K562 (cell line): ENCODE results near the gene ATAD2B. TPM values are rescaled to one million over a fixed set of nuclear protein-coding genes. Genes with fewer than 3 reads are reported as not detected.

Experiments used
- ATAC-seq: fragments of 200-7000 bp; cut with Tn5 transposase; 3 replicates; pipeline ENCODE4 v1.9.1; 2020; ENCODE audit warnings: moderate library complexity
- BruUV-seq: library from RNA; stranded (reverse); fragments of 400-500 nt; replicated peaks from 2 replicates; lab custom pipeline; 2021; lab: Mats Ljungman, UMichigan
- CTCF ChIA-PET: fragments of 300-600 bp; formaldehyde crosslinking; extraction: SDS; loops from one replicate; lab custom pipeline; 2021; ENCODE audit warnings: low intra/inter-chr PET ratio; lab: Yijun Ruan, JAX
- POLR2A ChIA-PET: fragments of 300-600, 350-650 bp; sonication (Branson Sonifier 250); formaldehyde crosslinking; extraction: SDS; loops from one replicate; lab custom pipeline; 2021; ENCODE audit warnings: antibody characterized with exemption, inconsistent platforms; lab: Yijun Ruan, JAX
- DNase-seq, 4 experiments: peaks; one replicate each; pipeline versions ENCODE4 v3.0.0 to v3.0.0-alpha.2; 2011 to 2018; ENCODE audit warnings: low spot score in 3 of 4, mixed read lengths in 3 of 4; ENCODE audit errors: extremely low read depth in 1 of 4
- FAIRE-seq: peaks from 2 replicates; lab custom pipeline; 2011; peaks lifted over from hg19 to GRCh38; lab: Jason Lieb, UNC
- H2AFZ ChIP-seq: 2 replicates; pipeline ENCODE4 v1.6.0; 2011; ENCODE audit warnings: low read depth, low read length, control low read depth, inconsistent platforms
- H3K27ac ChIP-seq: fragments of 200-600 bp; 3 replicates; pipeline ENCODE4 v1.8.0; 2011; ENCODE audit warnings: low read depth, mild to moderate bottlenecking, control low read depth, inconsistent platforms, low read length, moderate library complexity, mixed read lengths; ENCODE audit errors: extremely low read depth
- H3K27me3 ChIP-seq, 2 experiments: fragments of 300-600 bp in 1 of 2; 2 replicates in 1 of 2; 3 replicates in 1 of 2; pipeline versions ENCODE4 v1.6.0 to v1.8.0; 2011; ENCODE audit warnings: inconsistent platforms in 2 of 2, low read length in 2 of 2, mild to moderate bottlenecking in 1 of 2, mixed read lengths in 1 of 2, moderate library complexity in 1 of 2; ENCODE audit not compliant: control insufficient read depth in 2 of 2, insufficient read depth in 2 of 2
- H3K36me3 ChIP-seq: fragments of 300-600 bp; 3 replicates; pipeline ENCODE4 v1.8.0; 2011; ENCODE audit warnings: mild to moderate bottlenecking, low read length, inconsistent platforms; ENCODE audit not compliant: control insufficient read depth, insufficient read depth
- H3K4me1 ChIP-seq, 2 experiments: fragments of 200-600 bp in 1 of 2; replicated peaks in 1 of 2; 2 replicates in 1 of 2; 3 replicates in 1 of 2; pipeline versions ENCODE4 v1.5.1 to v1.8.0; 2011; ENCODE audit warnings: inconsistent platforms in 2 of 2, low read length in 2 of 2, mild to moderate bottlenecking in 1 of 2, mixed read lengths in 1 of 2, moderate library complexity in 1 of 2; ENCODE audit not compliant: control insufficient read depth in 2 of 2, insufficient read depth in 2 of 2
- H3K4me2 ChIP-seq: 2 replicates; pipeline ENCODE4 v1.6.1; 2011; ENCODE audit warnings: low read length, control low read depth, inconsistent platforms, mixed read lengths; ENCODE audit not compliant: insufficient read depth
- H3K4me3 ChIP-seq: fragments of 200-600 bp; sonication (generic), shearing (Covaris generic); 2 replicates; pipeline ENCODE4 v1.5.1; 2016; ENCODE audit warnings: control low read depth, inconsistent platforms
- H3K79me2 ChIP-seq: fragments of 200-600 bp; 3 replicates; pipeline ENCODE4 v1.8.0; 2011; ENCODE audit warnings: low read length, inconsistent platforms; ENCODE audit not compliant: control insufficient read depth, insufficient read depth
- H3K9ac ChIP-seq, 2 experiments: 2 replicates each; pipeline versions ENCODE4 v1.6.0 to v1.6.1; 2011; ENCODE audit warnings: low read depth in 2 of 2, low read length in 2 of 2, control low read depth in 1 of 2, inconsistent platforms in 1 of 2, mild to moderate bottlenecking in 1 of 2, mixed read lengths in 1 of 2; ENCODE audit not compliant: insufficient read depth in 1 of 2
- H3K9me1 ChIP-seq: one replicate; pipeline ENCODE4 v1.6.0; 2011; ENCODE audit warnings: inconsistent platforms, mild to moderate bottlenecking, low read length, moderate library complexity; ENCODE audit not compliant: control insufficient read depth, insufficient read depth
- H3K9me3 ChIP-seq: replicated peaks from 2 replicates; pipeline ENCODE4 v1.5.1; 2011; ENCODE audit warnings: low read depth, low read length, inconsistent platforms; ENCODE audit not compliant: control insufficient read depth, insufficient read depth
- H4K20me1 ChIP-seq: replicated peaks from 2 replicates; pipeline ENCODE4 v1.6.1; 2011; ENCODE audit warnings: low read length, inconsistent platforms, mixed read lengths; ENCODE audit not compliant: control insufficient read depth, insufficient read depth
- ASH1L ChIP-seq: fragments of 450-650 bp; IDR thresholded peaks from 2 replicates; pipeline ENCODE4 v1.6.1; 2018; ENCODE audit warnings: borderline replicate concordance, mild to moderate bottlenecking, low read depth; ENCODE audit not compliant: partially characterized antibody
- DNMT1 ChIP-seq: fragments of 450-650 bp; IDR thresholded peaks from 2 replicates; pipeline ENCODE4 v1.6.1; 2016; ENCODE audit warnings: antibody characterized with exemption, mild to moderate bottlenecking
- DPF2 ChIP-seq: fragments of 450-650 bp; IDR thresholded peaks from 2 replicates; pipeline ENCODE4 v1.6.1; 2016
- EGR1 ChIP-seq: fragments of 450-650 bp; conservative IDR thresholded peaks from 2 replicates; pipeline ENCODE4 v1.6.1; 2017; ENCODE audit warnings: mild to moderate bottlenecking
- ETV1 ChIP-seq: fragments of 450-650 bp; conservative IDR thresholded peaks from 2 replicates; pipeline ENCODE4 v1.6.1; 2016; ENCODE audit warnings: missing genetic modification characterization, control low read depth, low read depth, missing compliant biosample characterization
- PHTF2 ChIP-seq: fragments of 250-450 bp; sonication (Bioruptor Pico); IDR thresholded peaks from 2 replicates; pipeline ENCODE4 v1.5.0; 2021; ENCODE audit warnings: mild to moderate bottlenecking
- WGBS: fragments of 100-300 bp; shearing (Covaris generic); methylation state at CpG from one replicate; pipeline ENCODE4 v1.1.6; 2016; ENCODE audit warnings: low coverage, mixed read lengths; ENCODE audit not compliant: insufficient coverage; ENCODE audit errors: missing lambda C conversion rate; 5-methylcytosine and 5-hydroxymethylcytosine counted together
- in situ Hi-C: fragments of 300-500 bp; cut with MboI; formaldehyde crosslinking; loops from 4 replicates; pipeline ENCODE4 v1.15.0; 2018; ENCODE audit warnings: inconsistent platforms, mixed read lengths
- intact Hi-C: fragments of 100-400 bp; cut with micrococcal nuclease; formaldehyde crosslinking; loops from 2 replicates; pipeline ENCODE4 v1.14.2; 2022
- polyA plus RNA-seq, 8 experiments: library from polyadenylated mRNA; depleted of rRNA in 4 of 8; stranded (reverse) in 5 of 8; unstranded in 3 of 8; fragments of >200 nt; fragmentation: Nextera tagmentation in 2 of 8; fragmentation: Illumina TruSeq in 1 of 8; extraction: Ambion mirVana in 2 of 8; extraction: Trizol in 1 of 8; gene quantifications; 2 replicates each; pipeline versions ENCODE4 v1.2.1 to v1.2.3, GENCODE V29; 2011 to 2014; ENCODE audit warnings: inconsistent platforms in 1 of 8, missing spikeins in 1 of 8
- total RNA-seq, 7 experiments: library from RNA; depleted of rRNA in 6 of 7; stranded (reverse); fragments of >200 nt in 6 of 7; fragmentation: Illumina TruSeq in 2 of 7; extraction: Trizol in 2 of 7; gene quantifications; 2 replicates each; pipeline versions ENCODE4 v1.2.1 to v1.2.3, GENCODE V29; 2011 to 2021; ENCODE audit warnings: low replicate concordance in 1 of 7
- TF ChIP-seq, protein P1 (sequence below): fragments of 450-650 bp; formaldehyde crosslinking; IDR thresholded peaks from 2 replicates; pipeline ENCODE4 v1.4.0; 2022; ENCODE audit warnings: missing genetic modification characterization
- TF ChIP-seq, protein P2 (sequence below): fragments of 250-450 bp; sonication (Bioruptor Pico); IDR thresholded peaks from 2 replicates; pipeline ENCODE4 v1.8.0; 2021; ENCODE audit warnings: moderate library complexity, mild to moderate bottlenecking, inconsistent platforms
- TF ChIP-seq, protein P3 (sequence below): fragments of 450-650 bp; formaldehyde crosslinking; IDR thresholded peaks from 2 replicates; pipeline ENCODE4 v1.4.0; 2020; ENCODE audit warnings: mild to moderate bottlenecking
- TF ChIP-seq, protein P4 (sequence below): fragments of 450-650 bp; IDR thresholded peaks from 2 replicates; pipeline ENCODE4 v1.6.1; 2014; ENCODE audit warnings: low read depth, mild to moderate bottlenecking, moderate library complexity, borderline replicate concordance
- TF ChIP-seq, protein P5 (sequence below): sonication (generic); IDR thresholded peaks from 2 replicates; pipeline ENCODE4 v1.6.1; 2016

The ATAD2B gene
- total and polyA plus RNA-seq, 9 of the 15 experiments (the other 6 are each of a cell fraction or from before 2014, with no cell fraction given): 3.2 to 21.6 (median 11.4) TPM

DNA sequence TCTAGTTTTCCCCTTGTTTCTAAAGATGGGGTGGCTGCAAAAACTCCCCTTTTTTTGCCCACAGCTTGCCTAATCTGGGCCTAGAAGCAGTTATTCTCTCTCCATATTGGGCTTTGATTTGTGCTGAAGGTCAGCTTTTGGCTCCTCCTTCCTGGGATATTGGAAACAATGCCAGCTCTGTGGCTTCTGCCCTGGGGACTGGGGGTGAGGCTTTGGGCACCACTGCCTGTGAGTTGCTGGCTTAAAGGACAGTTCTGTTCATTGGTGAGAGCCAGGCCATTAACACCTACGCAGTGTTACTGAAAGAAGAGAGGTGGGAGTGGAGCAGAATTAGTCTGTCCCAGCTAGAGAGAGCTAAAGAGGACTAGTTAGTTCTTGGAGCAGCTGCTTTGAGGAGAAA is 17.6 kb upstream of the ATAD2B start:
- ChIA-PET CTCF (no interaction called here), POLR2A (interaction anchor here (0.9 kb wide), 1 partner anchor 19 kb away, joined by 3 read pairs; no protein-coding TSS in a partner anchor)
- WGBS: 60% methylated on average over 1 of the region's 1 CpG
- FAIRE-seq: no peak
- Histone ChIP-seq H3K27ac (no peak overlapping the region), H3K9me3 (no peaks in the 10 kb centered on the region), H3K4me3 (no peak overlapping the region), H3K79me2 (peaks cover 73% of the 10 kb centered on the region), H3K9ac (no peak overlapping the region), H3K9me1 (no peaks in the 10 kb centered on the region), H3K27me3 (no peaks in the 10 kb centered on the region), H3K4me1 (peaks cover 9 to 23% of the 10 kb centered on the region in 2 experiments; a peak in 4 of 5 replicates), H3K36me3 (peaks cover 13% of the 10 kb centered on the region; the same call in 2 of the 3 replicates), H2AFZ (no peak overlapping the region), H3K4me2 (no peak overlapping the region), H4K20me1 (peaks cover 3% of the 10 kb centered on the region; the same call in 1 of the 2 replicates)
- in situ Hi-C loops (no loop called here), intact Hi-C loops (loop anchor here (5.0 kb wide), 1 partner anchor 68 kb away; the partner anchor contains the start of gene MFSD2B)
- TF ChIP-seq, protein P1, sequence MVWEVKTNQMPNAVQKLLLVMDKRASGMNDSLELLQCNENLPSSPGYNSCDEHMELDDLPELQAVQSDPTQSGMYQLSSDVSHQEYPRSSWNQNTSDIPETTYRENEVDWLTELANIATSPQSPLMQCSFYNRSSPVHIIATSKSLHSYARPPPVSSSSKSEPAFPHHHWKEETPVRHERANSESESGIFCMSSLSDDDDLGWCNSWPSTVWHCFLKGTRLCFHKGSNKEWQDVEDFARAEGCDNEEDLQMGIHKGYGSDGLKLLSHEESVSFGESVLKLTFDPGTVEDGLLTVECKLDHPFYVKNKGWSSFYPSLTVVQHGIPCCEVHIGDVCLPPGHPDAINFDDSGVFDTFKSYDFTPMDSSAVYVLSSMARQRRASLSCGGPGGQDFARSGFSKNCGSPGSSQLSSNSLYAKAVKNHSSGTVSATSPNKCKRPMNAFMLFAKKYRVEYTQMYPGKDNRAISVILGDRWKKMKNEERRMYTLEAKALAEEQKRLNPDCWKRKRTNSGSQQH: no peak
- TF ChIP-seq DNMT1 (no peak), PHTF2 (CRISPR knock-in tag) (no peak), DPF2 (no peak), EGR1 (peak; percentile 42; the same call in 1 of the 2 replicates), ASH1L (no peak), ETV1 (tag) (no peak)
- TF ChIP-seq, protein P2, sequence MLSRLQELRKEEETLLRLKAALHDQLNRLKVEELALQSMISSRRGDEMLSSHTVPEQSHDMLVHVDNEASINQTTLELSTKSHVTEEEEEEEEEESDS (CRISPR knock-in tag): no peak
- TF ChIP-seq, protein P3, sequence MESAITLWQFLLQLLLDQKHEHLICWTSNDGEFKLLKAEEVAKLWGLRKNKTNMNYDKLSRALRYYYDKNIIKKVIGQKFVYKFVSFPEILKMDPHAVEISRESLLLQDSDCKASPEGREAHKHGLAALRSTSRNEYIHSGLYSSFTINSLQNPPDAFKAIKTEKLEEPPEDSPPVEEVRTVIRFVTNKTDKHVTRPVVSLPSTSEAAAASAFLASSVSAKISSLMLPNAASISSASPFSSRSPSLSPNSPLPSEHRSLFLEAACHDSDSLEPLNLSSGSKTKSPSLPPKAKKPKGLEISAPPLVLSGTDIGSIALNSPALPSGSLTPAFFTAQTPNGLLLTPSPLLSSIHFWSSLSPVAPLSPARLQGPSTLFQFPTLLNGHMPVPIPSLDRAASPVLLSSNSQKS (CRISPR knock-in tag): no peak
- TF ChIP-seq, protein P4, sequence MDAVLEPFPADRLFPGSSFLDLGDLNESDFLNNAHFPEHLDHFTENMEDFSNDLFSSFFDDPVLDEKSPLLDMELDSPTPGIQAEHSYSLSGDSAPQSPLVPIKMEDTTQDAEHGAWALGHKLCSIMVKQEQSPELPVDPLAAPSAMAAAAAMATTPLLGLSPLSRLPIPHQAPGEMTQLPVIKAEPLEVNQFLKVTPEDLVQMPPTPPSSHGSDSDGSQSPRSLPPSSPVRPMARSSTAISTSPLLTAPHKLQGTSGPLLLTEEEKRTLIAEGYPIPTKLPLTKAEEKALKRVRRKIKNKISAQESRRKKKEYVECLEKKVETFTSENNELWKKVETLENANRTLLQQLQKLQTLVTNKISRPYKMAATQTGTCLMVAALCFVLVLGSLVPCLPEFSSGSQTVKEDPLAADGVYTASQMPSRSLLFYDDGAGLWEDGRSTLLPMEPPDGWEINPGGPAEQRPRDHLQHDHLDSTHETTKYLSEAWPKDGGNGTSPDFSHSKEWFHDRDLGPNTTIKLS: no peak
- TF ChIP-seq, protein P5, sequence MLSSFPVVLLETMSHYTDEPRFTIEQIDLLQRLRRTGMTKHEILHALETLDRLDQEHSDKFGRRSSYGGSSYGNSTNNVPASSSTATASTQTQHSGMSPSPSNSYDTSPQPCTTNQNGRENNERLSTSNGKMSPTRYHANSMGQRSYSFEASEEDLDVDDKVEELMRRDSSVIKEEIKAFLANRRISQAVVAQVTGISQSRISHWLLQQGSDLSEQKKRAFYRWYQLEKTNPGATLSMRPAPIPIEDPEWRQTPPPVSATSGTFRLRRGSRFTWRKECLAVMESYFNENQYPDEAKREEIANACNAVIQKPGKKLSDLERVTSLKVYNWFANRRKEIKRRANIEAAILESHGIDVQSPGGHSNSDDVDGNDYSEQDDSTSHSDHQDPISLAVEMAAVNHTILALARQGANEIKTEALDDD: peak; percentile 98
- no TSS peak for BruUV-seq
- ATAC-seq: no peak
- DNase-seq: peak in 2 of 4 experiments; percentile 17 to 35
